Measurements from ENCODE around the gene KLK7.

DNA sequence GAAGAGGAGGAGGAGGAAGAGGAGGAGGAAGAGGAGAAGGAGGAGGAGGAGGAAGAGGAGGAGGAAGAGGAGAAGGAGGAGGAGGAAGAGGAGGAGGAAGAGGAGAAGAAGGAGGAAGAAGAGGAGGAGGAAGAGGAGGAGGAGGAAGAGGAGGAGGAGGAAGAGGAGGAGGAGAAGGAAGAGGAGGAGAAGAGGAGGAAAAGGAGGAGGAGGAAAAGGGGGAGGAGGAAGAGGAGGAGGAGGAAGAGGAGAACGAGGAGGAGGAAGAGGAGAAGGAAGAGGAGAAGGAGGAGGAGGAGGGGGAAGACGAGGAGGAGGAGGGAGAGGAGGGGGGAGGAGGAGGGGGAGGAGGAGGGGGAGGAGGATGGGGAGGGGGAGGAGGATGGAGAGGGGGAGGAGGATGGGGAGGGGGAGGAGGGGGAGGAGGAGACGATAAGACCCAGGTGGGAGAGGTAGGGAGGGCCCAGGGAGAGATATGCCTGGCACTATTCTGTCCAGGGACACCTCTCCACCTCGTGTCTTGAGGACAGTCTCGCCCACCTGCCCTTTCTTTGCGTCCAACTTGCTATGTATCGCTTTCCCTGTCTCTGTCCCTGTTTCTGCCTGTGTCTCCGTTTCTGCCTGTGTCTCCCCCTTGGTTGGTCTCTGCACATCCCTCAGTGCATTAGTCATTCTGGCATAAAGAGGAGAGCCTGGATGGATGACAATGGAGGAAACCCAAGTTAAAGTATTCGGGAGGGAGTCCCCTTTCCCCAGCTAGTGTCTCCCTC lies 23.8 kb downstream of the KLK7 start:
- TF ChIP-seq, protein P1, sequence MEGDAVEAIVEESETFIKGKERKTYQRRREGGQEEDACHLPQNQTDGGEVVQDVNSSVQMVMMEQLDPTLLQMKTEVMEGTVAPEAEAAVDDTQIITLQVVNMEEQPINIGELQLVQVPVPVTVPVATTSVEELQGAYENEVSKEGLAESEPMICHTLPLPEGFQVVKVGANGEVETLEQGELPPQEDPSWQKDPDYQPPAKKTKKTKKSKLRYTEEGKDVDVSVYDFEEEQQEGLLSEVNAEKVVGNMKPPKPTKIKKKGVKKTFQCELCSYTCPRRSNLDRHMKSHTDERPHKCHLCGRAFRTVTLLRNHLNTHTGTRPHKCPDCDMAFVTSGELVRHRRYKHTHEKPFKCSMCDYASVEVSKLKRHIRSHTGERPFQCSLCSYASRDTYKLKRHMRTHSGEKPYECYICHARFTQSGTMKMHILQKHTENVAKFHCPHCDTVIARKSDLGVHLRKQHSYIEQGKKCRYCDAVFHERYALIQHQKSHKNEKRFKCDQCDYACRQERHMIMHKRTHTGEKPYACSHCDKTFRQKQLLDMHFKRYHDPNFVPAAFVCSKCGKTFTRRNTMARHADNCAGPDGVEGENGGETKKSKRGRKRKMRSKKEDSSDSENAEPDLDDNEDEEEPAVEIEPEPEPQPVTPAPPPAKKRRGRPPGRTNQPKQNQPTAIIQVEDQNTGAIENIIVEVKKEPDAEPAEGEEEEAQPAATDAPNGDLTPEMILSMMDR (conservative IDR thresholded peaks at IDR 0.05; ENCODE audit: low read depth, low read length) = no peak
- no peak for TF ChIP-seq EZH2 (IDR thresholded peaks at IDR 0.05; ENCODE audit: borderline replicate concordance, low read depth, low read length, poor library complexity, severe bottlenecking)
